Liver (tissue), 3 donors: Measurements from ENCODE around the gene CYBB.

Experiments used
- HNF4G ChIP-seq: IDR thresholded peaks from 2 replicates; pipeline ENCODE4 v1.6.1; 2016; ENCODE audit warnings: antibody characterized with exemption
- RAD21 ChIP-seq, 2 donors: IDR thresholded peaks; 2 replicates each; pipeline ENCODE4 v1.6.1; 2016; ENCODE audit warnings: antibody characterized with exemption in 2 of 2, mild to moderate bottlenecking in 2 of 2
- RXRA ChIP-seq, 2 donors: IDR thresholded peaks; 2 replicates each; pipeline ENCODE4 v1.6.1; 2017 to 2018; ENCODE audit warnings: antibody characterized with exemption in 2 of 2, mild to moderate bottlenecking in 1 of 2
- SP1 ChIP-seq: IDR thresholded peaks from 2 replicates; pipeline ENCODE4 v1.6.1; 2018; ENCODE audit warnings: antibody characterized with exemption, mild to moderate bottlenecking
- TAF1 ChIP-seq: conservative IDR thresholded peaks from 2 replicates; pipeline ENCODE4 v1.6.1; 2016; ENCODE audit warnings: antibody characterized with exemption, mild to moderate bottlenecking
- TF ChIP-seq, protein P1 (sequence below): fragments of 150-350 bp; IDR thresholded peaks from 2 replicates; pipeline ENCODE4 v1.5.1; 2017; ENCODE audit warnings: improper control_type of control experiment, low read depth, low read length; ENCODE audit not compliant: missing input control
- TF ChIP-seq, protein P2 (sequence below): IDR thresholded peaks from 2 replicates; pipeline ENCODE4 v1.6.1; 2016; ENCODE audit warnings: antibody characterized with exemption, mild to moderate bottlenecking
- TF ChIP-seq, protein P3 (sequence below): IDR thresholded peaks from 2 replicates; pipeline ENCODE4 v1.6.1; 2016; ENCODE audit warnings: antibody characterized with exemption
- TF ChIP-seq, protein P4 (sequence below): IDR thresholded peaks from 2 replicates; pipeline ENCODE4 v1.6.1; 2016; ENCODE audit warnings: antibody characterized with exemption
- donor health status: healthy.
- donor health status: healthy.

DNA sequence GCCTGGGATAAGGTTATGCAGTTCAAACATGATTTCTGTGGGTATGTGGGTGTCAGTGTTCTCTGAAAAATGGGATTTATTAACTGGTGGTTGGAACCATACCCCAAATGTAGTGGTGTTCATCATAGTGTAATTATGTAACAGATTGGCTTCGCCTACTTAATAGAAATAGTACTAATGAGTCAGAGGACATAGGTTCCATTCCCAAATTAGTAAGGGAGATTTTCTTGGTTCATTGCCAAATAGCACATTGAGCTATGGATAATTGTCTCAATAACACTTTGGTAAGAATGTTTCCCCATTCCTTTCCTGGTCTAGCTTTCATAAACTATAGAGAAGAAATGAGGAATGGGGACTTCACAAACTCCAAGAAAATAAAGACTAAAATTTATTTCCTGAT, 20.5 kb upstream of the CYBB start:
- TF ChIP-seq, protein P1, sequence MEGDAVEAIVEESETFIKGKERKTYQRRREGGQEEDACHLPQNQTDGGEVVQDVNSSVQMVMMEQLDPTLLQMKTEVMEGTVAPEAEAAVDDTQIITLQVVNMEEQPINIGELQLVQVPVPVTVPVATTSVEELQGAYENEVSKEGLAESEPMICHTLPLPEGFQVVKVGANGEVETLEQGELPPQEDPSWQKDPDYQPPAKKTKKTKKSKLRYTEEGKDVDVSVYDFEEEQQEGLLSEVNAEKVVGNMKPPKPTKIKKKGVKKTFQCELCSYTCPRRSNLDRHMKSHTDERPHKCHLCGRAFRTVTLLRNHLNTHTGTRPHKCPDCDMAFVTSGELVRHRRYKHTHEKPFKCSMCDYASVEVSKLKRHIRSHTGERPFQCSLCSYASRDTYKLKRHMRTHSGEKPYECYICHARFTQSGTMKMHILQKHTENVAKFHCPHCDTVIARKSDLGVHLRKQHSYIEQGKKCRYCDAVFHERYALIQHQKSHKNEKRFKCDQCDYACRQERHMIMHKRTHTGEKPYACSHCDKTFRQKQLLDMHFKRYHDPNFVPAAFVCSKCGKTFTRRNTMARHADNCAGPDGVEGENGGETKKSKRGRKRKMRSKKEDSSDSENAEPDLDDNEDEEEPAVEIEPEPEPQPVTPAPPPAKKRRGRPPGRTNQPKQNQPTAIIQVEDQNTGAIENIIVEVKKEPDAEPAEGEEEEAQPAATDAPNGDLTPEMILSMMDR, result no peak
- TF ChIP-seq, protein P2, sequence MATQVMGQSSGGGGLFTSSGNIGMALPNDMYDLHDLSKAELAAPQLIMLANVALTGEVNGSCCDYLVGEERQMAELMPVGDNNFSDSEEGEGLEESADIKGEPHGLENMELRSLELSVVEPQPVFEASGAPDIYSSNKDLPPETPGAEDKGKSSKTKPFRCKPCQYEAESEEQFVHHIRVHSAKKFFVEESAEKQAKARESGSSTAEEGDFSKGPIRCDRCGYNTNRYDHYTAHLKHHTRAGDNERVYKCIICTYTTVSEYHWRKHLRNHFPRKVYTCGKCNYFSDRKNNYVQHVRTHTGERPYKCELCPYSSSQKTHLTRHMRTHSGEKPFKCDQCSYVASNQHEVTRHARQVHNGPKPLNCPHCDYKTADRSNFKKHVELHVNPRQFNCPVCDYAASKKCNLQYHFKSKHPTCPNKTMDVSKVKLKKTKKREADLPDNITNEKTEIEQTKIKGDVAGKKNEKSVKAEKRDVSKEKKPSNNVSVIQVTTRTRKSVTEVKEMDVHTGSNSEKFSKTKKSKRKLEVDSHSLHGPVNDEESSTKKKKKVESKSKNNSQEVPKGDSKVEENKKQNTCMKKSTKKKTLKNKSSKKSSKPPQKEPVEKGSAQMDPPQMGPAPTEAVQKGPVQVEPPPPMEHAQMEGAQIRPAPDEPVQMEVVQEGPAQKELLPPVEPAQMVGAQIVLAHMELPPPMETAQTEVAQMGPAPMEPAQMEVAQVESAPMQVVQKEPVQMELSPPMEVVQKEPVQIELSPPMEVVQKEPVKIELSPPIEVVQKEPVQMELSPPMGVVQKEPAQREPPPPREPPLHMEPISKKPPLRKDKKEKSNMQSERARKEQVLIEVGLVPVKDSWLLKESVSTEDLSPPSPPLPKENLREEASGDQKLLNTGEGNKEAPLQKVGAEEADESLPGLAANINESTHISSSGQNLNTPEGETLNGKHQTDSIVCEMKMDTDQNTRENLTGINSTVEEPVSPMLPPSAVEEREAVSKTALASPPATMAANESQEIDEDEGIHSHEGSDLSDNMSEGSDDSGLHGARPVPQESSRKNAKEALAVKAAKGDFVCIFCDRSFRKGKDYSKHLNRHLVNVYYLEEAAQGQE, result no peak
- TF ChIP-seq HNF4G (no peak), SP1 (no peak), RAD21 (IDR thresholded peaks at IDR 0.05) (no peak), RXRA (IDR thresholded peaks at IDR 0.05) (no peak), TAF1 (no peak)
- TF ChIP-seq, protein P3, sequence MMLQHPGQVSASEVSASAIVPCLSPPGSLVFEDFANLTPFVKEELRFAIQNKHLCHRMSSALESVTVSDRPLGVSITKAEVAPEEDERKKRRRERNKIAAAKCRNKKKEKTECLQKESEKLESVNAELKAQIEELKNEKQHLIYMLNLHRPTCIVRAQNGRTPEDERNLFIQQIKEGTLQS, result no peak
- TF ChIP-seq, protein P4, sequence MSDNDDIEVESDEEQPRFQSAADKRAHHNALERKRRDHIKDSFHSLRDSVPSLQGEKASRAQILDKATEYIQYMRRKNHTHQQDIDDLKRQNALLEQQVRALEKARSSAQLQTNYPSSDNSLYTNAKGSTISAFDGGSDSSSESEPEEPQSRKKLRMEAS, result no peak
